Measurements from ENCODE around the gene TMED8.

Gene TMED8

DNA sequence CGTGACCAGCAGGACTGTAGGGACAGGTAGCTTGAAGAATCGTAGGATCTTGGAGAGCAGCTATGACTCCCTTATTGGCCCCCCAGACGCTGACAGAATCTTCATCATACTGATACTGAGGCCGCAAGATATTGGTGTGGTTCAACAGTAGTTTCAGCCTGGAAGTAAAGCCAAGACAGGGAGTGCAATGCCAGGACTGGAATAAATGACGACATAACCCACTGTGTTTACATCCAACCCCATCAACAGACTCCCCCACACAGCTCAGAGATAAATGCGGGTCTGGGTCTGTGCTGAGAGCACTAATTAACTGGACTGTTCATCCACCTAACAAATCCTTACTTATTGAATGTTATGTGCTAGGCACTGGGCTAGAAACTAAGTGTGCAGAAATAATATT is 29.8 kb upstream of the TMED8 start:
- Histone ChIP-seq H3K27ac (ENCODE audit: poor library complexity, severe bottlenecking) (no peak overlapping the region), H3K9me3 (ENCODE audit: severe bottlenecking) (no peaks in the 10 kb centered on the region), H3K4me1 (ENCODE audit: insufficient read depth, poor library complexity, severe bottlenecking) (no peaks in the 10 kb centered on the region), H3K4me3 (ENCODE audit: severe bottlenecking) (no peak overlapping the region), H3K36me3 (ENCODE audit: low read depth) (no peaks in the 10 kb centered on the region), H3K27me3 (ENCODE audit: insufficient read depth, poor library complexity, severe bottlenecking) (peaks cover 3% of the 10 kb centered on the region)
- TF ChIP-seq, protein P1, sequence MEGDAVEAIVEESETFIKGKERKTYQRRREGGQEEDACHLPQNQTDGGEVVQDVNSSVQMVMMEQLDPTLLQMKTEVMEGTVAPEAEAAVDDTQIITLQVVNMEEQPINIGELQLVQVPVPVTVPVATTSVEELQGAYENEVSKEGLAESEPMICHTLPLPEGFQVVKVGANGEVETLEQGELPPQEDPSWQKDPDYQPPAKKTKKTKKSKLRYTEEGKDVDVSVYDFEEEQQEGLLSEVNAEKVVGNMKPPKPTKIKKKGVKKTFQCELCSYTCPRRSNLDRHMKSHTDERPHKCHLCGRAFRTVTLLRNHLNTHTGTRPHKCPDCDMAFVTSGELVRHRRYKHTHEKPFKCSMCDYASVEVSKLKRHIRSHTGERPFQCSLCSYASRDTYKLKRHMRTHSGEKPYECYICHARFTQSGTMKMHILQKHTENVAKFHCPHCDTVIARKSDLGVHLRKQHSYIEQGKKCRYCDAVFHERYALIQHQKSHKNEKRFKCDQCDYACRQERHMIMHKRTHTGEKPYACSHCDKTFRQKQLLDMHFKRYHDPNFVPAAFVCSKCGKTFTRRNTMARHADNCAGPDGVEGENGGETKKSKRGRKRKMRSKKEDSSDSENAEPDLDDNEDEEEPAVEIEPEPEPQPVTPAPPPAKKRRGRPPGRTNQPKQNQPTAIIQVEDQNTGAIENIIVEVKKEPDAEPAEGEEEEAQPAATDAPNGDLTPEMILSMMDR (IDR thresholded peaks at IDR 0.05; ENCODE audit: poor library complexity, severe bottlenecking): no peak
- ATAC-seq (ENCODE audit: low read depth): no peak
- no peak for DNase-seq (ENCODE audit: low spot score)

DNA sequence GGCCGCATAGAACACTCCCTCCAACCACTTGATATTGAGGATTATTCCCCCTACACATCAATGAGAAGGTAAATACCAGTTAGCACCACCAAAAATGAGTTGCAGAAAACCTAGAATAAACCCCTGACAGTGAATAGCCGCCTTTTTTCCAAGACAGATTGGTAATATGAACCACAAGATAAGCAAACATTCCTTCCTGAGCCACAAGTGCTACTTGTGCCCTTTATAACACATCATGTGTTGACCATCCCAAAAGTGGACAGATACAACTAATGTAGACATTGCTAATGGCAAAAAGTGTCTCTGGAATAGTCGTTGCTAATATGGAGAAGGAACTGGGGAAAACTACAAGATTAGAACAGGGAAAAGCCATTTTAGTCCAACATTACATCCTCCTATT is 29.2 kb upstream of the TMED8 start:
- H3K27ac ChIP-seq (ENCODE audit: poor library complexity, severe bottlenecking): no peak overlapping the region
- TF ChIP-seq, protein P1 (IDR thresholded peaks at IDR 0.05; ENCODE audit: poor library complexity, severe bottlenecking): no peak
- DNase-seq (ENCODE audit: low spot score) (no peak), ATAC-seq (ENCODE audit: low read depth) (no peak)
- H3K9me3 ChIP-seq (ENCODE audit: severe bottlenecking): no peaks in the 10 kb centered on the region
- H3K27me3 ChIP-seq (ENCODE audit: insufficient read depth, poor library complexity, severe bottlenecking): peaks cover 3% of the 10 kb centered on the region
- no peaks in the 10 kb centered on the region for H3K36me3 ChIP-seq (ENCODE audit: low read depth)
- H3K4me1 ChIP-seq (ENCODE audit: insufficient read depth, poor library complexity, severe bottlenecking): no peaks in the 10 kb centered on the region
- H3K4me3 ChIP-seq (ENCODE audit: severe bottlenecking): no peak overlapping the region

DNA sequence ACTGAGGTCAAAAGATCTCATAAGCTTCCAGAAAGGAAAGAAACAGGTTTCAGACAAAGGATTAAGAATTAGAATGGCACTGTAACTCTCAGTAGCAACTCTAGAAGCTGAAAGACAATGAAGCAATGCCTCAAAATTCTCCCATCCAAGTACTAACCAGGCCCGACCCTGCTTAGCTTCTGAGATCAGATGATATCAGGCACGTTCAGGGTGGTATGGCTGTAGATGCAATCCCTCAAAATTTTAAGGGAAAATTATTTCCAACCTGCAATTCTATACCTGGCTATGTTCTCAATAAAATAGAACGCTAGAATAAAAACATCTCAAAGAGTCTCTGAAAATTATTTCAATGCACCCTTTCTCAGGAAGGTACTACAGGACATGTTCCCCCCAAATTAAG is 26.9 kb upstream of the TMED8 start:
- DNase-seq (ENCODE audit: low spot score) (no peak), ATAC-seq (ENCODE audit: low read depth) (no peak)
- Histone ChIP-seq H3K36me3 (ENCODE audit: low read depth) (no peaks in the 10 kb centered on the region), H3K4me1 (ENCODE audit: insufficient read depth, poor library complexity, severe bottlenecking) (no peaks in the 10 kb centered on the region), H3K27me3 (ENCODE audit: insufficient read depth, poor library complexity, severe bottlenecking) (peaks cover 3% of the 10 kb centered on the region), H3K9me3 (ENCODE audit: severe bottlenecking) (no peaks in the 10 kb centered on the region), H3K4me3 (ENCODE audit: severe bottlenecking) (no peak overlapping the region), H3K27ac (ENCODE audit: poor library complexity, severe bottlenecking) (no peak overlapping the region)
- TF ChIP-seq, protein P1 (IDR thresholded peaks at IDR 0.05; ENCODE audit: poor library complexity, severe bottlenecking): no peak

DNA sequence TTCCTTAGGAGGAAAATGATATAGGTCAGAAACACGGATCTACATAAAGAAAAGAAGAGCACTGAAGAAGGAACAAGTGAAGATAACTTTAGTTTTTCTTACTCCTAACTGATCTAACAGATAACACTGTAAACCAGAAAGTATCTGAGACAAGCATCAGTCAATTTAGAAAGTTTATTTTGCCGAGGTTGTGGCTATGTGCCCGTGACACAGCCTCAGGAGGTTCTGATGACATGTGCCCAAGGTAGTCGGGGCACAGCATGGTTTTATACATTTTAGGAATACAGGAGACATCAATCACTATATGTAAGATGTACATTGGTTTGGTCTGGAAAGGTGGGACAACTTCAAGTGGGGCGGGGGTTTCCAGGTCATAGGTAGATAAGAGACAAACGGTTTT is 23.3 kb upstream of the TMED8 start:
- Histone ChIP-seq H3K27me3 (ENCODE audit: insufficient read depth, poor library complexity, severe bottlenecking) (no peaks in the 10 kb centered on the region), H3K27ac (ENCODE audit: poor library complexity, severe bottlenecking) (no peak overlapping the region), H3K9me3 (ENCODE audit: severe bottlenecking) (no peaks in the 10 kb centered on the region), H3K36me3 (ENCODE audit: low read depth) (no peaks in the 10 kb centered on the region), H3K4me1 (ENCODE audit: insufficient read depth, poor library complexity, severe bottlenecking) (no peaks in the 10 kb centered on the region), H3K4me3 (ENCODE audit: severe bottlenecking) (no peak overlapping the region)
- TF ChIP-seq, protein P1 (IDR thresholded peaks at IDR 0.05; ENCODE audit: poor library complexity, severe bottlenecking): no peak
- ATAC-seq (ENCODE audit: low read depth): no peak
- DNase-seq (ENCODE audit: low spot score): no peak

DNA sequence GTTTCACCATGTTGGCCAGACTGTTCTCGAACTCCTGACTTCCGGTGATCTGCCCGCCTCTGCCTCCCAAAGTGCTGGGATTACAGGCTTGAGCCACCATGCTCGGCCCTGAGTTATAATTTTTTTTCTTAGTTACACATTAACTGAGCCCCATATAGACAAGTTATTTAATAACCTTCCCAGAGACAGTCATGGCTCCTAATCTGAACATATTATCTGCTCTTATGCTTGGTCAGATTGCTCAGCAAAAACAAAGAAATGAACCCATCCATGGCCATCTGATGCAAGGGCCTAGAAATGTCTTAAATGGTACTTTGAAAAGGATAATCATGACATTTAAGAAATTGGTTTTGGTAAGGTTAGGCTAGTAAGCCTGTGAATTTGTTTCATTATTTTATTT is 13.3 kb upstream of the TMED8 start:
- no peak overlapping the region for H3K4me3 ChIP-seq (ENCODE audit: severe bottlenecking)
- H3K4me1 ChIP-seq (ENCODE audit: insufficient read depth, poor library complexity, severe bottlenecking): no peaks in the 10 kb centered on the region
- TF ChIP-seq, protein P1 (IDR thresholded peaks at IDR 0.05; ENCODE audit: poor library complexity, severe bottlenecking): no peak
- H3K27ac ChIP-seq (ENCODE audit: poor library complexity, severe bottlenecking): no peak overlapping the region
- no peak for DNase-seq (ENCODE audit: low spot score)
- no peak for ATAC-seq (ENCODE audit: low read depth)
- no peaks in the 10 kb centered on the region for H3K36me3 ChIP-seq (ENCODE audit: low read depth)
- H3K9me3 ChIP-seq (ENCODE audit: severe bottlenecking): no peaks in the 10 kb centered on the region
- H3K27me3 ChIP-seq (ENCODE audit: insufficient read depth, poor library complexity, severe bottlenecking): no peaks in the 10 kb centered on the region

All from RWPE2 (cell line).